ENCODE results near the gene CASP3. TPM values are rescaled to one million over a fixed set of nuclear protein-coding genes. Genes with fewer than 3 reads are reported as not detected.
"Not testable (repeated sequence)": the region's sequence is repeated elsewhere in the genome, so short reads cannot be mapped to it uniquely, and the experiment has no call there.

The CASP3 gene
- total RNA-seq, 2 donors from 2014 or later, result 45.4 to 57.9 TPM

DNA sequence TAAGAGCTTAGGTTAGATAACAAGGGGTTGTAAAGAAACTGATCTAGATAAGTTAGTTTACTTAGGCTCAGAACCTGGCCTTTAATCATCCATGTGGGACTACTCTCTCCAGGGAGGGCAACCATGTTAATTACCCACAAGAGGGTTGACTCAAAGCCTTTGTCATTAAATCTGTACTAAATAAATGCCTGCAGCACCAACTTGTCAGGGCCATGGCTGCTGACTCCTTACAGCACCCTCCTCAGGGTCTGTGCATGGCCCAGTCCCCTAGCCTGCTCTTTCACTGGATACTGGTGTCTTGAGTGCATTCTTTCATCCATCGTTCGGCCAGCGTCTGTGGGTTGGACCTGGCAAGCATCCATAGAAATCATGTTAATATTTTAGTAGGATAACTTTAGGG, 34.7 kb downstream of the CASP3 start:
- Histone ChIP-seq H3K4me1 (no peaks in the 10 kb centered on the region), H3K9me3 (no peaks in the 10 kb centered on the region), H3K27me3 (no peaks in the 10 kb centered on the region), H3K9ac (ENCODE audit: low read depth in 2 of 2, low read length in 2 of 2) (no peak overlapping the region), H3K36me3 (no peaks in the 10 kb centered on the region), H3K27ac (no peak overlapping the region), H3K4me3 (no peak overlapping the region)
- TF ChIP-seq, protein P1, sequence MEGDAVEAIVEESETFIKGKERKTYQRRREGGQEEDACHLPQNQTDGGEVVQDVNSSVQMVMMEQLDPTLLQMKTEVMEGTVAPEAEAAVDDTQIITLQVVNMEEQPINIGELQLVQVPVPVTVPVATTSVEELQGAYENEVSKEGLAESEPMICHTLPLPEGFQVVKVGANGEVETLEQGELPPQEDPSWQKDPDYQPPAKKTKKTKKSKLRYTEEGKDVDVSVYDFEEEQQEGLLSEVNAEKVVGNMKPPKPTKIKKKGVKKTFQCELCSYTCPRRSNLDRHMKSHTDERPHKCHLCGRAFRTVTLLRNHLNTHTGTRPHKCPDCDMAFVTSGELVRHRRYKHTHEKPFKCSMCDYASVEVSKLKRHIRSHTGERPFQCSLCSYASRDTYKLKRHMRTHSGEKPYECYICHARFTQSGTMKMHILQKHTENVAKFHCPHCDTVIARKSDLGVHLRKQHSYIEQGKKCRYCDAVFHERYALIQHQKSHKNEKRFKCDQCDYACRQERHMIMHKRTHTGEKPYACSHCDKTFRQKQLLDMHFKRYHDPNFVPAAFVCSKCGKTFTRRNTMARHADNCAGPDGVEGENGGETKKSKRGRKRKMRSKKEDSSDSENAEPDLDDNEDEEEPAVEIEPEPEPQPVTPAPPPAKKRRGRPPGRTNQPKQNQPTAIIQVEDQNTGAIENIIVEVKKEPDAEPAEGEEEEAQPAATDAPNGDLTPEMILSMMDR (IDR thresholded peaks at IDR 0.05), result no peak
- intact Hi-C loops (cut with DNase I), result no loop called here
- DNase-seq, result no peak

DNA sequence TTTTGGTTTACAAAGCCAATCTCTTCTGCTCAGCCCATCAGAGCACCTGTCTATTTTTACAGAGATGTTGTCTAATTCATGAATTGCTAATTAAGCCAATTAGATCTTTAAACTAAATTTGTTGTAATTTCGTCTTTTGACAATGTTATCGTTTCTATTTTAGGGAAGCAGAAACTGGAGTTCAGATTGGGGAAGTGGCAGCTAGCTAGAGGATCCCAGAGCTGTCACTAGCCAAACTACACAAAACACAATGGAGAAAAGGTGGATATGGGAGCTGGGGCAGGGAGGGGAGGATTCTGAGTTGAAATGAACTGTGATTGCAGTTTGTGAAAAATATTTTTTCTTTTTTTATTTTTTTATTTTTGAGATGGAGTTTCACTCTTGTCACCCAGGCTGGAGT, 35.8 kb downstream of the CASP3 start:
- no peak overlapping the region for H3K9ac ChIP-seq (ENCODE audit: low read depth in 2 of 2, low read length in 2 of 2)
- H3K4me3 ChIP-seq, result no peak overlapping the region
- no peaks in the 10 kb centered on the region for H3K27me3 ChIP-seq
- no peak for DNase-seq
- H3K27ac ChIP-seq, result no peak overlapping the region
- intact Hi-C loops (cut with DNase I), result no loop called here
- H3K4me1 ChIP-seq, result no peaks in the 10 kb centered on the region
- TF ChIP-seq, protein P1 (IDR thresholded peaks at IDR 0.05), result no peak
- no peaks in the 10 kb centered on the region for H3K9me3 ChIP-seq
- H3K36me3 ChIP-seq, result no peaks in the 10 kb centered on the region

DNA sequence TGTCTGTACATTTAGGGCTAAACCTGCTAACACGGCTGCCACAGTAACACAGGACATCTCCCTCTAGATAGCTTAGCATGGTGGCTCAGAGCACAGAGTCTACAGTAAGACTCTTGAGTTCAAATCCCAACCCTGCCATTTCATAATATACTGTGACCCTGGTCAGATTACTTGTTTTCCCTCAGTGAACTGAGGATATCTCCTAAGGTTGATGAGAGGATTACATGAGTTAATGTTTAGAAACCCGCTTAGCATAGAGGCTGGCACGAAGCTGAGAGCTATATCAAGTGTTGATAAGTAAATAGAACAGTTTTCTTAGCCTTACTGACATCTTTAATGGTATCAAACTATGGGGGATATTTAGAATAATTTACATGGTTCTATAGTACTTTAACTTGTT, 37.2 kb downstream of the CASP3 start:
- Histone ChIP-seq H3K27me3 (no peaks in the 10 kb centered on the region), H3K36me3 (no peaks in the 10 kb centered on the region), H3K9ac (ENCODE audit: low read depth in 2 of 2, low read length in 2 of 2) (no peak overlapping the region), H3K9me3 (no peaks in the 10 kb centered on the region), H3K27ac (no peak overlapping the region), H3K4me1 (no peaks in the 10 kb centered on the region), H3K4me3 (no peak overlapping the region)
- TF ChIP-seq, protein P1 (IDR thresholded peaks at IDR 0.05), result no peak
- intact Hi-C loops (cut with DNase I), result no loop called here
- DNase-seq, result no peak

DNA sequence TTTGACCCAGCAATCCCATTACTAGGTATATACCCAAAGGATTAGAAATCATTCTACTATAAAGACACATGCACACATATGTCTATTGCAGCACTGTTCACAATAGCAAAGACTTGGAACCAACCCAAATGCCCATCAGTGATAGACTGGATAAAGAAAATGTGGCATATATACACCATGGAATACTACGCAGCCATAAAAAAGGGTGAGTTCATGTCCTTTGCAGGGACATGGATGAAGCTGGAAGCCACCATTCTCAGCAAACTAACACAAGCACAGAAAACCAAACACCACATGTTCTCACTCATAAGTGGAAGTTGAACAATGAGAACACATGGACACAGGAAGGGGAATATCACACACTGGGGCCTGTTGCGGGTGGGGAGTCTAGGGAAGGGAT, 41.8 kb downstream of the CASP3 start:
- H3K9ac ChIP-seq (ENCODE audit: low read depth in 2 of 2, low read length in 2 of 2); H3K9me3 ChIP-seq; DNase-seq; H3K27me3 ChIP-seq; H3K4me1 ChIP-seq; H3K36me3 ChIP-seq; H3K27ac ChIP-seq; H3K4me3 ChIP-seq; intact Hi-C loops (cut with DNase I): not testable (repeated sequence)

DNA sequence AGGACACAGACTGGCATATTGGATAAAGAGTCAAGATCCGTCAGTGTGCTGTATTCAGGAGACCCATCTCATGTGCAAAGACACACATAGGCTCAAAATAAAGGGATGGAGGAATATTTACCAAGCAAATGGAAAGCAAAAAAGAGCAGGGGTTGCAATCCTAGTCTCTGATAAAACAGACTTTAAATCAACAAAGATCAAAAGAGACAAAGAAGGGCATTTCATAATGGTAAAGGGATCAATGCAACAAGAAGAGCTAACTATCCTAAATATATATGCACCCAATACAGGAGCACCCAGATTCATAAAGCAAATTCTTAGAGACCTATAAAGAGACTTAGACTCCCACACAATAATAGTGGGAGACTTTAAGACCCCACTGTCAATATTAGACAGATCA, 46.4 kb downstream of the CASP3 start:
- DNase-seq; H3K27ac ChIP-seq; H3K9ac ChIP-seq (ENCODE audit: low read depth in 2 of 2, low read length in 2 of 2); H3K4me1 ChIP-seq; intact Hi-C loops (cut with DNase I); H3K4me3 ChIP-seq; H3K36me3 ChIP-seq; H3K9me3 ChIP-seq; H3K27me3 ChIP-seq: not testable (repeated sequence)

DNA sequence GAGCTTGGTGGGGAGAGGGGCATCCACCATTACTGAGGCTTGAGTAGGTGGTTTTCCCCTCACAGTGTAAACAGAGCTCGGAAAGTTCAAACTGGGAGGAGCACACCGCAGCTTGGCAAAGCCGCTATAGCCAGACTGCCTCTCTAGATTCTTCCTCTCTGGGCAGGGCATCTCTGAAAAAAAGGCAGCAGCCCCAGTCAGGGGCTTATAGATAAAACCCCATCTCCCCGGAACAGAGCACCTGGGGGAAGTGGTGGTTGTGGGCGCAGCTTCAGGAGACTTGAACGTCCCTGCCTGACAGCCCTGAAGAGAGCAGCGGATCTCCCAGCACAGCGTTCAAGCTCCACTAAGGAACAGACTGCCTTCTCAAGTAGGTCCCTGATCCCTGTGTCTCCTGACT, 48.3 kb downstream of the CASP3 start:
- intact Hi-C loops (cut with DNase I); H3K27me3 ChIP-seq; H3K9ac ChIP-seq (ENCODE audit: low read depth in 2 of 2, low read length in 2 of 2); H3K9me3 ChIP-seq; DNase-seq; H3K4me1 ChIP-seq; H3K27ac ChIP-seq; H3K4me3 ChIP-seq; H3K36me3 ChIP-seq: not testable (repeated sequence)

DNA sequence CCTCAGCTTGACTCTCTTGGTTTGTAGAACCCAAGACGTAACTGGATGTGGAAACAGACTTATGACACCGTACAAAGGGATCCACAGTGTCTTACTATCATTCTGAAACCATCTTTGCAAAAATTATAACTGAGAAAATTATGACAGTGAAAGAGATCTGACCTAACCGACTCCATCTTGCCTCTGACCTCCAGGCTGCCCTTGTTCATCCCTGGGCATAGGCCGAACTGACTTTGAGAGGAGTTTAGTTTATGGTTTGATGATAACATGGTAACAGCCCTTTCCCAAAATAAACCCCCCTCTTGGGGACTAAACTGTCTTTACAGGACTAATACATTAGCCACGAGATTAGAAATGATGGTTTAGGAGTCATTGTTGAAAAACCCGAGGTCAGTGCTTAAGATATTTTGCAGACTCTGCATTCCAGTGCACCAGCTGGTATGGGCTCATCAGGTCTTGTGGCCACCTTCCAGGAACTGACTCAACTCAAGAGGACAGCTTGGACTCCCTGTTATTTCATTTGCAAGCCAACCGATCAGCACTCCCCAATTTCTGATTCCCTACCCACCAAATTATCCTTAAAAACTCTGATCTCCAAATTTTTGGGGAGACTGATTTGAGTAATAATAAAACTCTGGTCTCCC, 49.6 kb downstream of the CASP3 start:
- intact Hi-C loops (cut with DNase I), result no loop called here
- Histone ChIP-seq H3K9me3 (no peaks in the 10 kb centered on the region), H3K4me1 (no peaks in the 10 kb centered on the region), H3K27me3 (no peaks in the 10 kb centered on the region), H3K4me3 (no peak overlapping the region), H3K27ac (no peak overlapping the region), H3K36me3 (no peaks in the 10 kb centered on the region), H3K9ac (ENCODE audit: low read depth in 2 of 2, low read length in 2 of 2) (no peak overlapping the region)
- no peak for DNase-seq
- TF ChIP-seq, protein P1 (IDR thresholded peaks at IDR 0.05), result no peak
